OCI-LY1 (cell line): ENCODE data around the gene CXorf66.

Experiments used
- H2AFZ ChIP-seq: fragments of 200-600 bp; sonication (generic), shearing (Covaris generic); 2 replicates; pipeline ENCODE4 v1.6.0; 2014; ENCODE audit warnings: antibody characterized with exemption, mild to moderate bottlenecking, low read length
- H3F3A ChIP-seq: fragments of 200-600 bp; sonication (generic), shearing (Covaris generic); 2 replicates; pipeline ENCODE4 v1.6.0; 2014; ENCODE audit warnings: mild to moderate bottlenecking, antibody characterized with exemption, low read length, moderate library complexity; ENCODE audit not compliant: insufficient read depth
- H3K27ac ChIP-seq: fragments of 200-600 bp; sonication (generic); 2 replicates; pipeline ENCODE4 v1.5.1; 2014; ENCODE audit warnings: low read length, mixed run types, mild to moderate bottlenecking, low read depth; ENCODE audit not compliant: poor library complexity, severe bottlenecking
- H3K27me3 ChIP-seq: fragments of 200-600 bp; sonication (generic); 2 replicates; pipeline ENCODE4 v1.6.0; 2014; ENCODE audit warnings: antibody characterized with exemption, mild to moderate bottlenecking, low read length, moderate library complexity; ENCODE audit not compliant: insufficient read depth
- H3K36me3 ChIP-seq: fragments of 200-600 bp; sonication (generic); 2 replicates; pipeline ENCODE4 v1.6.1; 2014; ENCODE audit warnings: mild to moderate bottlenecking, antibody characterized with exemption, low read length, moderate library complexity, mixed read lengths; ENCODE audit not compliant: insufficient read depth
- H3K4me1 ChIP-seq: fragments of 200-600 bp; sonication (generic); 2 replicates; pipeline ENCODE4 v1.5.1; 2014; ENCODE audit warnings: mild to moderate bottlenecking, low read length, moderate library complexity; ENCODE audit not compliant: insufficient read depth, severe bottlenecking
- H3K4me2 ChIP-seq: fragments of 200-600 bp; sonication (generic), shearing (Covaris generic); 2 replicates; pipeline ENCODE4 v1.6.1; 2014; ENCODE audit warnings: low read length
- H3K4me3 ChIP-seq: fragments of 200-600 bp; sonication (generic); 2 replicates; pipeline ENCODE4 v1.5.1; 2014; ENCODE audit warnings: low read length, low read depth, mild to moderate bottlenecking, mixed read lengths; ENCODE audit not compliant: poor library complexity, severe bottlenecking
- H3K79me2 ChIP-seq: fragments of 200-600 bp; shearing (Covaris generic); 2 replicates; pipeline ENCODE4 v1.6.1; 2016; ENCODE audit warnings: mixed run types, low read length, mixed read lengths; ENCODE audit not compliant: insufficient read depth
- H3K9ac ChIP-seq: fragments of 200-600 bp; sonication (generic), shearing (Covaris generic); 2 replicates; pipeline ENCODE4 v1.6.1; 2014; ENCODE audit warnings: mild to moderate bottlenecking, low read length, mixed read lengths
- H3K9me2 ChIP-seq: fragments of 200-600 bp; sonication (generic), shearing (Covaris generic); 2 replicates; pipeline ENCODE4 v1.6.1; 2014; ENCODE audit warnings: low read depth, mild to moderate bottlenecking, low read length, mixed read lengths
- H3K9me3 ChIP-seq: fragments of 200-600 bp; shearing (Covaris generic); 2 replicates; pipeline ENCODE4 v1.6.1; 2014; ENCODE audit warnings: low read length, mixed read lengths
- H4K20me1 ChIP-seq: fragments of 200-600 bp; sonication (generic), shearing (Covaris generic); 2 replicates; pipeline ENCODE4 v1.6.0; 2016; ENCODE audit warnings: mild to moderate bottlenecking, low read length; ENCODE audit not compliant: insufficient read depth
- CTCF ChIP-seq: fragments of 200-600 bp; sonication (generic), shearing (Covaris generic); IDR thresholded peaks from 2 replicates; pipeline ENCODE4 v1.5.1; 2017; ENCODE audit warnings: mild to moderate bottlenecking, antibody characterized with exemption, low read length, moderate library complexity, mixed read lengths
- EZH2 ChIP-seq: fragments of 200-600 bp; sonication (generic), shearing (Covaris generic); IDR thresholded peaks from 2 replicates; pipeline ENCODE4 v1.8.0; 2017; ENCODE audit warnings: borderline replicate concordance, mixed run types, mild to moderate bottlenecking, antibody characterized with exemption, low read length, moderate library complexity, mixed read lengths

The CXorf66 gene

DNA sequence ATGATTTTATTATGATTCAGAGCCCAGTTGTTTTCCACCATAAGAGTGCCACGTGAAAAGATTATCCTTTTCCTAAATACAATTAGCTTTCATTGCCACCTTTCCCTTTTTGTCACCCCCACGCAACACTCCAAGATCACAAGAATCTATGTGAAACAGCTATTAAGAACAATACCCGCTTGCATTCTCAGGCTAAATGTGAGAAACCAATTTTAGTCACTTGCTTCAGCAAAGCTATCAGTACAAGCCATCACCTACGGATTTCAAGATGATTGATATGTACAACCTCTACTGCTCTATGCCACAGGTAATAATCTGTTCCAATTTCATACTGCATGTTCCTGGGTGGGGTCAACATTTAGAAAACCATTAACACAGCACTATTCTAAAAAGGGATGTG is 34.9 kb downstream of the CXorf66 start:
- peaks cover 48% of the 10 kb centered on the region for H3K79me2 ChIP-seq

DNA sequence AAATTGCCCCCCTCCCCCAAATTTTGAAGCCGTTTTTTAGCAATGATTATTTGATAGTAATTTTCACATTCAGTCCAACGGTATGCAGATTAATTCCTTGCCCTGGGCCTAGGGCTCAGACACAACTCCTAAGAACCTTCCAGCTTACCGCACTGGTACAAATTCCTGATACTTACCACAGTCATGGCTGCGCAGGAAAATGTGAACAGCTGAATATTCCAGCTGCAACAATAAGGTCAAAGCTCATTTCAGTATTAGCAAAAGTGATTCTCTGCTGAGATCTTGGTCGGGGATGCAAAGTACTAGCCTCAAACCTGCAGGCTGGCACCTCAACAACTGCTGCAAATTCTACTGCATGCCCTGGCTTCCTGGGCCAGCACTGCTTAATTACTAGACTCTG is 35.4 kb downstream of the CXorf66 start:
- Histone ChIP-seq H3K4me3 (no peak overlapping the region), H3K27me3 (no peaks in the 10 kb centered on the region), H3K4me1 (peaks cover 33% of the 10 kb centered on the region), H3K36me3 (no peaks in the 10 kb centered on the region), H3K4me2 (peak overlapping the region; percentile 83; the same call in 1 of the 2 replicates), H3K9me2 (no peaks in the 10 kb centered on the region), H4K20me1 (no peaks in the 10 kb centered on the region), H3F3A (no peaks in the 10 kb centered on the region), H3K27ac (no peak overlapping the region), H3K9ac (no peak overlapping the region), H3K9me3 (no peaks in the 10 kb centered on the region), H3K79me2 (peaks cover 53% of the 10 kb centered on the region), H2AFZ (no peak overlapping the region)
- TF ChIP-seq EZH2 (no peak), CTCF (no peak)

More for the DNA sequence above, 34.9 kb downstream of the CXorf66 start:
- no peaks in the 10 kb centered on the region for H3K9me2 ChIP-seq
- no peaks in the 10 kb centered on the region for H3K36me3 ChIP-seq
- H3K9ac ChIP-seq, result peak overlapping the region; percentile 87; the same call in 1 of the 2 replicates
- H3K4me3 ChIP-seq, result peak overlapping the region; percentile 95
- peak overlapping the region; percentile 83 for H3K4me2 ChIP-seq
- no peaks in the 10 kb centered on the region for H3K9me3 ChIP-seq
- no peaks in the 10 kb centered on the region for H3K27me3 ChIP-seq
- no peak overlapping the region for H3K27ac ChIP-seq
- H3F3A ChIP-seq, result no peaks in the 10 kb centered on the region
- peaks cover 33% of the 10 kb centered on the region for H3K4me1 ChIP-seq
- no peaks in the 10 kb centered on the region for H4K20me1 ChIP-seq
- no peak overlapping the region for H2AFZ ChIP-seq
- TF ChIP-seq EZH2, result no peak
- no peak for TF ChIP-seq CTCF

DNA sequence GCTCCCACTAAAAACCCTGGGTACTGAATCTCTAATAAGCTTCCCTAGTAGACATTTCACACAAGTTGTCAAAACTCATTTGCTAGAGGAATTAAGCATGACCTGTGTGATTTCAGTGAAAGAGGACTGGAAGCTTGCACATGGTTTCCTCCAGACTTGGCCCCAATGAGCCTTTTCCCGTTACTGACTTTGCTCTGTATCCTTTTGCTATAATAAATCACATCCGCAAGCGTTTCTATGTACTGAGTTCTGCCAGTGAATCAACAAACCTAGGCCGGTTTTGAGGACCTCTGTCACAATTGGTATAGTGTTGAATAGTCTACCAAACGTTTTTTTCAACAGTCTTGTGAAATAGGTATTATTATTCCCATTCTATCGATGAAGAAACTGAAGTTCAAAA is 40.6 kb downstream of the CXorf66 start:
- Histone ChIP-seq H3K79me2 (peaks cover 55% of the 10 kb centered on the region), H3K36me3 (0 out of 2 replicates have a peak, but pooled peaks cover 7% of the 10 kb centered on the region), H3K4me2 (no peak overlapping the region), H3K9ac (no peak overlapping the region), H2AFZ (no peak overlapping the region), H3K27ac (no peak overlapping the region), H3K4me3 (no peak overlapping the region), H3K27me3 (no peaks in the 10 kb centered on the region), H3F3A (no peaks in the 10 kb centered on the region), H3K9me2 (no peaks in the 10 kb centered on the region), H3K9me3 (no peaks in the 10 kb centered on the region), H4K20me1 (no peaks in the 10 kb centered on the region), H3K4me1 (peaks cover 22% of the 10 kb centered on the region)
- TF ChIP-seq EZH2 (no peak), CTCF (no peak)
